Upper lobe of left lung (tissue), 4 donors: Measurements from ENCODE around the gene C6orf136.

Source experiments
- CTCF ChIP-seq, 6 experiments: fragments of 450-650 bp in 4 of 6; fragments of 200-600 bp in 2 of 6; sonication (generic) in 2 of 6; IDR thresholded peaks; one replicate each; pipeline ENCODE4 v1.5.1; 2016 to 2019; ENCODE audit warnings: antibody characterized with exemption in 6 of 6
- POLR2A ChIP-seq, 4 donors: fragments of 450-650 bp; IDR thresholded peaks; one replicate each; pipeline ENCODE4 v1.5.1; 2016 to 2017; ENCODE audit warnings: antibody characterized with exemption in 4 of 4, mild to moderate bottlenecking in 2 of 4
- POLR2AphosphoS5 ChIP-seq, 2 donors: sonication (generic); formaldehyde crosslinking; IDR thresholded peaks; one replicate each; pipeline ENCODE4 v1.5.1; 2017; ENCODE audit warnings: antibody characterized with exemption in 2 of 2

- no peak for TF ChIP-seq CTCF (IDR thresholded peaks at IDR 0.05)
- TF ChIP-seq POLR2AphosphoS5 (IDR thresholded peaks at IDR 0.05): peak in 1 of 2 donors; percentile 13
- no peak for TF ChIP-seq POLR2A (IDR thresholded peaks at IDR 0.05)
These were observed 38.5 kb downstream of the C6orf136 start for GRCh38 chr6:30685157-30686008.
